Measurements from ENCODE around the gene FKRP.

- TF ChIP-seq CTCF (conservative IDR thresholded peaks at IDR 0.05; ENCODE audit: low read length) (no peak), EZH2phosphoT487 (IDR thresholded peaks at IDR 0.05; ENCODE audit: borderline replicate concordance, low read depth, low read length) (no peak)
These were observed 35.2 kb upstream of the FKRP start for GRCh38 chr19:46710687-46711086.
